ENCODE data around the gene FADS2. TPM values are rescaled to one million over a fixed set of nuclear protein-coding genes. Genes with fewer than 3 reads are reported as not detected.

FADS2 gene
- total RNA-seq, 2 experiments from 2014 or later = 0.08 to 0.33 TPM

DNA sequence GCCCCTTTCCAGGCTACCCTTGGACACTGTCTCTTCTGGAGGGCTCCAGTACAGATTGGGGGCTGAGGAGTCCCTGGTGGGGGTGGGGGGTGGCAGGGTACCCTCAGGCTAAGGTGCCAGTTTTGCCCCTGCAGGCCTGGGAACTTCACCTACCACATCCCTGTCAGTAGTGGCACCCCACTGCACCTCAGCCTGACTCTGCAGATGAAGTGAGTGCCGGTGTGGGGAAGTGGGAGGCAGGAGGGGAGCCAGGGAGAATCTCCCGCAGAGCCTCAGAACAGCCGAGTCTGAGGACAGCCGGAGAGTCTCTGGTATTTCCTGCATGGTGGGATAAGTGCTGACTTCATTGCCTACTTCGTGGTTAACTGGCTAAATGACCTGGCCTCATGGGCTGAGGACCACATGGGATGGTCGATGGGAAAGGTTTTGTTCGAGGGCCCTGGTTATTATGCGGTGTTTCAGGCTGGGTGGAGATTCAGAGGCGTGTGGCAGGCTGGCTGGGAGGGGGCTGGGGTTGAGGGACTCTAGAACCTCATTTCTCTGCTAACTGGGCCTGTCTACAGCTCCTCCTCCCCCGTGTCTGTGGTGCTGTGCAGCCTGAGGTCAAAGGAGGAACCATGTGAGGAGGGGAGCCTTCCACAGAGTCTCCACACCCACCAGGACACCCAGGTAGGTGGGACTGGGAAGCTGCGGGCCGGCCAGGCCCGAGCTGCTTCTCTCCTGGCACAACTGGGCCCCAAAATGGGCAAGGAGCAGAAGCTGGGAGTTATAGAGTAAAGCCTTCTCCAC, 44.2 kb upstream of the FADS2 start:
- no peaks in the 10 kb centered on the region for H3K9me3 ChIP-seq (ENCODE audit: control insufficient read depth in 1 of 2, insufficient read depth in 1 of 2, low read length in 2 of 2)
- H3K4me3 ChIP-seq (ENCODE audit: low read length) = no peak overlapping the region
- TF ChIP-seq, protein P1, sequence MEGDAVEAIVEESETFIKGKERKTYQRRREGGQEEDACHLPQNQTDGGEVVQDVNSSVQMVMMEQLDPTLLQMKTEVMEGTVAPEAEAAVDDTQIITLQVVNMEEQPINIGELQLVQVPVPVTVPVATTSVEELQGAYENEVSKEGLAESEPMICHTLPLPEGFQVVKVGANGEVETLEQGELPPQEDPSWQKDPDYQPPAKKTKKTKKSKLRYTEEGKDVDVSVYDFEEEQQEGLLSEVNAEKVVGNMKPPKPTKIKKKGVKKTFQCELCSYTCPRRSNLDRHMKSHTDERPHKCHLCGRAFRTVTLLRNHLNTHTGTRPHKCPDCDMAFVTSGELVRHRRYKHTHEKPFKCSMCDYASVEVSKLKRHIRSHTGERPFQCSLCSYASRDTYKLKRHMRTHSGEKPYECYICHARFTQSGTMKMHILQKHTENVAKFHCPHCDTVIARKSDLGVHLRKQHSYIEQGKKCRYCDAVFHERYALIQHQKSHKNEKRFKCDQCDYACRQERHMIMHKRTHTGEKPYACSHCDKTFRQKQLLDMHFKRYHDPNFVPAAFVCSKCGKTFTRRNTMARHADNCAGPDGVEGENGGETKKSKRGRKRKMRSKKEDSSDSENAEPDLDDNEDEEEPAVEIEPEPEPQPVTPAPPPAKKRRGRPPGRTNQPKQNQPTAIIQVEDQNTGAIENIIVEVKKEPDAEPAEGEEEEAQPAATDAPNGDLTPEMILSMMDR (IDR thresholded peaks at IDR 0.05) = no peak
- intact Hi-C loops (cut with DNase I, micrococcal nuclease) = loop anchor here in 1 of 2 experiments (5.0 kb wide), 1 partner anchor 842 kb away; no protein-coding TSS in a partner anchor
- H3K4me1 Mint-ChIP-seq (ENCODE audit: low read depth) = no peaks in the 10 kb centered on the region
- H3K27me3 ChIP-seq (ENCODE audit: control insufficient read depth in 1 of 2, insufficient read depth in 2 of 2, low read length in 2 of 2) = no peaks in the 10 kb centered on the region
- H3K36me3 ChIP-seq (ENCODE audit: insufficient read depth, low read length) = peaks cover 50% of the 10 kb centered on the region
- ChIA-PET CTCF (no interaction called here), POLR2A (no interaction called here)
- no peaks in the 10 kb centered on the region for H3K27me3 Mint-ChIP-seq
- peaks cover 3% of the 10 kb centered on the region for H3K4me1 ChIP-seq (ENCODE audit: insufficient read depth, low read length)
- ATAC-seq (ENCODE audit: poor library complexity) = no peak
- no peaks in the 10 kb centered on the region for H3K9me3 Mint-ChIP-seq
- no peak overlapping the region for H3K27ac ChIP-seq (ENCODE audit: low read depth in 1 of 2, low read length in 2 of 2)
- no peak overlapping the region for H3K27ac Mint-ChIP-seq
- H3K36me3 Mint-ChIP-seq (ENCODE audit: low read depth) = peaks cover 43% of the 10 kb centered on the region
- H3K4me3 Mint-ChIP-seq = no peak overlapping the region
- no peak for DNase-seq

DNA sequence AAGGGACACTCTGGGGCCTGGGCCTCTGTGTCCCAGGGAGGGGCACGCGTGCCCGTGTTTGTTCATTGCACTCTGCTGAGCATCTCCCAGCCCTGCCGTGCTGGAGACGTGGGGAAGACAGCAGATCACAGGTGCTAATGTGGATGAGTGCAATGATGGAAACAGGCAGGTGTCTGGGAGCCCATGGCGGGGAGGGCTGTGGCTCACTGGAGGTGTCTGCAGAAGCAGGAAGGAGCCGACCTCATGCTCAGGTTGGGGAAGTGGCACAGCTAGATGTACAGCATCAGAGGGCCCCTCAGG, 43.6 kb upstream of the FADS2 start:
- no peak overlapping the region for H3K27ac Mint-ChIP-seq
- no peak overlapping the region for H3K4me3 ChIP-seq (ENCODE audit: low read length)
- peaks cover 2% of the 10 kb centered on the region for H3K4me1 Mint-ChIP-seq (ENCODE audit: low read depth)
- no peak overlapping the region for H3K27ac ChIP-seq (ENCODE audit: low read depth in 1 of 2, low read length in 2 of 2)
- no peak for DNase-seq
- H3K9me3 ChIP-seq (ENCODE audit: control insufficient read depth in 1 of 2, insufficient read depth in 1 of 2, low read length in 2 of 2) = no peaks in the 10 kb centered on the region
- H3K27me3 ChIP-seq (ENCODE audit: control insufficient read depth in 1 of 2, insufficient read depth in 2 of 2, low read length in 2 of 2) = no peaks in the 10 kb centered on the region
- H3K36me3 ChIP-seq (ENCODE audit: insufficient read depth, low read length) = peaks cover 55% of the 10 kb centered on the region
- no peaks in the 10 kb centered on the region for H3K9me3 Mint-ChIP-seq
- CTCF ChIA-PET = no interaction called here
- intact Hi-C loops (cut with DNase I, micrococcal nuclease) = loop anchor here in 1 of 2 experiments (5.0 kb wide), 1 partner anchor 842 kb away; no protein-coding TSS in a partner anchor
- H3K4me3 Mint-ChIP-seq = no peak overlapping the region
- peaks cover 48% of the 10 kb centered on the region for H3K36me3 Mint-ChIP-seq (ENCODE audit: low read depth)
- H3K27me3 Mint-ChIP-seq = no peaks in the 10 kb centered on the region
- peaks cover 3% of the 10 kb centered on the region for H3K4me1 ChIP-seq (ENCODE audit: insufficient read depth, low read length)
- TF ChIP-seq, protein P1 (IDR thresholded peaks at IDR 0.05) = no peak
- ATAC-seq (ENCODE audit: poor library complexity) = no peak
- POLR2A ChIA-PET = no interaction called here

DNA sequence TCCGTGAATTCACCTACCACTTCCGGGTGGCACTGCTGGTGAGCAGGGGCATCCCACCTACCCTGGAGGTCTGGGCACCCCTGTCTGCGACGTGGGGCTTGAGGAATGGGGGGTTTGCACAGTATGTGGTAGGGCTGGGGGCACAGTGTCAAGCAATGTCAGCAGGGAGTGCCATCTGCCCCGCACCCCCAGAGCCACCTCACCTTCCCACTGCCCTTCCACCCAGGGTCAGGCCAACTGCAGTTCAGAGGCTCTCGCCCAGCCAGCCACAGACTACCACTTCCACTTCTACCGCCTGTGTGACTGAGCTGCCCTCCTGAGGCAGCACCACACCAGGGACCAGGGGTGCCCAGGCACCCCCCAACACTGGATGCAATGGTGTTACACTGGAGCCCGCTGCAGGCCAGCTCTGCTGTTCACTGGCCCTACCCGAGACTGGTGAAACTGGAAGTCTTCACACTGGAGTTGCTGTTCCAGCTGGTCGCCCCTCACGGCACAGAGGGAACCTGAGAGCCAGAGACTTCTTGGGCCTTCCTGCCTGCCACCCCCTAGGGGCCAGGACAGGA, 42.2 kb upstream of the FADS2 start:
- Mint-ChIP-seq H3K4me3 (no peak overlapping the region), H3K27me3 (no peaks in the 10 kb centered on the region), H3K4me1 (ENCODE audit: low read depth) (peaks cover 14% of the 10 kb centered on the region), H3K36me3 (ENCODE audit: low read depth) (peaks cover 61% of the 10 kb centered on the region), H3K27ac (no peak overlapping the region), H3K9me3 (no peaks in the 10 kb centered on the region)
- H3K4me3 ChIP-seq (ENCODE audit: low read length) = no peak overlapping the region
- ChIA-PET CTCF (no interaction called here), POLR2A (no interaction called here)
- no peaks in the 10 kb centered on the region for H3K27me3 ChIP-seq (ENCODE audit: control insufficient read depth in 1 of 2, insufficient read depth in 2 of 2, low read length in 2 of 2)
- no peak overlapping the region for H3K27ac ChIP-seq (ENCODE audit: low read depth in 1 of 2, low read length in 2 of 2)
- TF ChIP-seq, protein P1 (IDR thresholded peaks at IDR 0.05) = no peak
- intact Hi-C loops (cut with DNase I, micrococcal nuclease) = no loop called here
- ATAC-seq (ENCODE audit: poor library complexity) (no peak), DNase-seq (no peak)
- H3K9me3 ChIP-seq (ENCODE audit: control insufficient read depth in 1 of 2, insufficient read depth in 1 of 2, low read length in 2 of 2) = no peaks in the 10 kb centered on the region
- H3K4me1 ChIP-seq (ENCODE audit: insufficient read depth, low read length) = peaks cover 8% of the 10 kb centered on the region
- peaks cover 66% of the 10 kb centered on the region for H3K36me3 ChIP-seq (ENCODE audit: insufficient read depth, low read length)

All from CD4-positive, alpha-beta T cell (primary cell).